HUES48 (cell line): Measurements from ENCODE around the gene EPN3.

Experiments used
- H3K27ac ChIP-seq: one replicate; pipeline ENCODE4 v1.7.0; 2013; ENCODE audit warnings: low read depth, low read length, inconsistent platforms
- H3K27me3 ChIP-seq: 2 replicates; pipeline ENCODE4 v1.6.1; 2013; ENCODE audit warnings: mild to moderate bottlenecking, low read length; ENCODE audit not compliant: control insufficient read depth, insufficient read depth
- H3K36me3 ChIP-seq: 2 replicates; pipeline ENCODE4 v1.6.1; 2013; ENCODE audit warnings: low read length; ENCODE audit not compliant: control insufficient read depth, insufficient read depth
- H3K4me1 ChIP-seq: 2 replicates; pipeline ENCODE4 v1.6.1; 2013; ENCODE audit warnings: mild to moderate bottlenecking, low read length; ENCODE audit not compliant: control insufficient read depth, insufficient read depth
- H3K4me3 ChIP-seq: 2 replicates; pipeline ENCODE4 v1.5.1; 2013; ENCODE audit warnings: mild to moderate bottlenecking, low read depth, low read length
- H3K9ac ChIP-seq: 2 replicates; pipeline ENCODE4 v1.6.1; 2013; ENCODE audit warnings: mild to moderate bottlenecking, low read depth, low read length, moderate library complexity
- H3K9me3 ChIP-seq: 2 replicates; pipeline ENCODE4 v1.6.1; 2013; ENCODE audit warnings: low read length; ENCODE audit not compliant: control insufficient read depth, insufficient read depth

EPN3 gene

GRCh38 chr17:50554201-50554600 lies 21.7 kb downstream of the EPN3 start:
- H3K27me3 ChIP-seq, result peaks cover 27% of the 10 kb centered on the region
- H3K27ac ChIP-seq, result no peak overlapping the region
- H3K9me3 ChIP-seq, result no peaks in the 10 kb centered on the region
- H3K4me1 ChIP-seq, result peaks cover 7% of the 10 kb centered on the region; the same call in 1 of the 2 replicates
- no peak overlapping the region for H3K9ac ChIP-seq
- H3K36me3 ChIP-seq, result no peaks in the 10 kb centered on the region
- H3K4me3 ChIP-seq, result no peak overlapping the region

GRCh38 chr17:50556803-50557202 lies 24.3 kb downstream of the EPN3 start:
- Histone ChIP-seq H3K27me3 (peaks cover 41% of the 10 kb centered on the region), H3K36me3 (no peaks in the 10 kb centered on the region), H3K9me3 (no peaks in the 10 kb centered on the region), H3K4me3 (no peak overlapping the region), H3K4me1 (peaks cover 7% of the 10 kb centered on the region; the same call in 1 of the 2 replicates), H3K9ac (no peak overlapping the region), H3K27ac (no peak overlapping the region)

- no peak overlapping the region for H3K27ac ChIP-seq
- H3K4me3 ChIP-seq, result no peak overlapping the region
- no peaks in the 10 kb centered on the region for H3K9me3 ChIP-seq
- H3K27me3 ChIP-seq, result peaks cover 50% of the 10 kb centered on the region
- H3K4me1 ChIP-seq, result peaks cover 13% of the 10 kb centered on the region
- no peaks in the 10 kb centered on the region for H3K36me3 ChIP-seq
- H3K9ac ChIP-seq, result no peak overlapping the region
Observed at GRCh38 chr17:50557630-50558029, 25.1 kb downstream of the EPN3 start.

GRCh38 chr17:50558091-50558490 lies 25.6 kb downstream of the EPN3 start:
- Histone ChIP-seq H3K9me3 (no peaks in the 10 kb centered on the region), H3K4me1 (peaks cover 17% of the 10 kb centered on the region), H3K27ac (no peak overlapping the region), H3K27me3 (peaks cover 54% of the 10 kb centered on the region), H3K9ac (no peak overlapping the region), H3K36me3 (no peaks in the 10 kb centered on the region), H3K4me3 (no peak overlapping the region)

- H3K36me3 ChIP-seq, result no peaks in the 10 kb centered on the region
- no peak overlapping the region for H3K27ac ChIP-seq
- H3K4me1 ChIP-seq, result peaks cover 22% of the 10 kb centered on the region
- H3K9ac ChIP-seq, result no peak overlapping the region
- H3K4me3 ChIP-seq, result peak overlapping the region; percentile 68; the same call in 1 of the 2 replicates
- peaks cover 59% of the 10 kb centered on the region for H3K27me3 ChIP-seq
- no peaks in the 10 kb centered on the region for H3K9me3 ChIP-seq
Observed at GRCh38 chr17:50558581-50558940, 26.0 kb downstream of the EPN3 start.

GRCh38 chr17:50558941-50559614 lies 26.5 kb downstream of the EPN3 start:
- Histone ChIP-seq H3K4me3 (peak overlapping the region; percentile 68), H3K9me3 (no peaks in the 10 kb centered on the region)

GRCh38 chr17:50559674-50560184 lies 27.2 kb downstream of the EPN3 start:
- Histone ChIP-seq H3K36me3 (no peaks in the 10 kb centered on the region), H3K4me1 (peaks cover 28% of the 10 kb centered on the region), H3K9ac (no peak overlapping the region), H3K27ac (peak overlapping the region; percentile 79), H3K4me3 (peak overlapping the region; percentile 68), H3K9me3 (no peaks in the 10 kb centered on the region), H3K27me3 (peaks cover 71% of the 10 kb centered on the region)

More at GRCh38 chr17:50558941-50559614, 26.5 kb downstream of the EPN3 start:
- no peaks in the 10 kb centered on the region for H3K36me3 ChIP-seq
- no peak overlapping the region for H3K9ac ChIP-seq
- peaks cover 64% of the 10 kb centered on the region for H3K27me3 ChIP-seq
- H3K4me1 ChIP-seq, result peaks cover 27% of the 10 kb centered on the region
- no peak overlapping the region for H3K27ac ChIP-seq

GRCh38 chr17:50560185-50560824 lies 27.8 kb downstream of the EPN3 start, which contains the start of gene CACNA1G:
Gene CACNA1G (plus strand): TSS chr17:50560715. CDS start chr17:50561460, 745 bp downstream.
- Histone ChIP-seq H3K27me3 (peaks cover 76% of the 10 kb centered on the region), H3K27ac (peak within 1 kb of the TSS; percentile 79), H3K36me3 (no peaks in the 10 kb centered on the region), H3K9me3 (no peaks in the 10 kb centered on the region), H3K9ac (no peak within 1 kb of the TSS), H3K4me3 (peak within 1 kb of the TSS; percentile 68), H3K4me1 (peaks cover 28% of the 10 kb centered on the region)

GRCh38 chr17:50560931-50561745 lies 28.6 kb downstream of the EPN3 start:
- Histone ChIP-seq H3K4me3 (peak overlapping the region; percentile 55; the same call in 1 of the 2 replicates), H3K4me1 (peaks cover 28% of the 10 kb centered on the region), H3K27ac (peak overlapping the region; percentile 51), H3K9ac (no peak overlapping the region), H3K27me3 (peaks cover 84% of the 10 kb centered on the region), H3K9me3 (no peaks in the 10 kb centered on the region), H3K36me3 (no peaks in the 10 kb centered on the region)

GRCh38 chr17:50561746-50562141 lies 29.2 kb downstream of the EPN3 start:
- Histone ChIP-seq H3K27me3 (peaks cover 88% of the 10 kb centered on the region), H3K4me3 (peak overlapping the region; percentile 55; the same call in 1 of the 2 replicates), H3K4me1 (peaks cover 28% of the 10 kb centered on the region)

More at GRCh38 chr17:50561746-50562141, 29.2 kb downstream of the EPN3 start:
- no peaks in the 10 kb centered on the region for H3K36me3 ChIP-seq
- no peak overlapping the region for H3K27ac ChIP-seq
- no peak overlapping the region for H3K9ac ChIP-seq
- H3K9me3 ChIP-seq, result no peaks in the 10 kb centered on the region
